HG03571 (cell line): ENCODE data around the gene SRRD.
"Not testable (repeated sequence)": the region's sequence is repeated elsewhere in the genome, so short reads cannot be mapped to it uniquely, and the experiment has no call there.

ENCODE experiments used
- ATAC-seq: cut with Tn5 transposase; IDR thresholded peaks from one replicate; pipeline ENCODE4 v1.9.1; 2021; ENCODE audit not compliant: unreplicated experiment

The SRRD gene

GRCh38 chr22:26515931-26516330 lies 32.3 kb downstream of the SRRD start:
- no peak for ATAC-seq

- ATAC-seq, result no peak
Measured at GRCh38 chr22:26516503-26516902, 32.8 kb downstream of the SRRD start.

- ATAC-seq, result no peak
Measured at GRCh38 chr22:26517429-26517828, 33.8 kb downstream of the SRRD start.

GRCh38 chr22:26522012-26522411 lies 38.3 kb downstream of the SRRD start:
- no peak for ATAC-seq

GRCh38 chr22:26522592-26522991 lies 38.9 kb downstream of the SRRD start:
- ATAC-seq, result no peak

- ATAC-seq, result no peak
Measured at GRCh38 chr22:26524870-26525269, 41.2 kb downstream of the SRRD start.

GRCh38 chr22:26525946-26526564 lies 42.4 kb downstream of the SRRD start:
- no peak for ATAC-seq

- ATAC-seq, result no peak
Measured at GRCh38 chr22:26527167-26527566, 43.5 kb downstream of the SRRD start.

GRCh38 chr22:26527574-26528465 lies 44.1 kb downstream of the SRRD start:
- no peak for ATAC-seq

- not testable (repeated sequence) for ATAC-seq
Measured at GRCh38 chr22:26528518-26528917, 44.8 kb downstream of the SRRD start.

- no peak for ATAC-seq
Measured at GRCh38 chr22:26529345-26529744, 45.7 kb downstream of the SRRD start.

- ATAC-seq, result no peak
Measured at GRCh38 chr22:26534171-26534855, 50.6 kb downstream of the SRRD start.

GRCh38 chr22:26534874-26535602 lies 51.4 kb downstream of the SRRD start:
- no peak for ATAC-seq

- ATAC-seq, result no peak
Measured at GRCh38 chr22:26535603-26535908, 51.9 kb downstream of the SRRD start.

- no peak for ATAC-seq
Measured at GRCh38 chr22:26536056-26536761, 52.5 kb downstream of the SRRD start.

- ATAC-seq, result no peak
Measured at GRCh38 chr22:26536762-26537134, 53.1 kb downstream of the SRRD start.

GRCh38 chr22:26540119-26540518 lies 56.4 kb downstream of the SRRD start:
- no peak for ATAC-seq

GRCh38 chr22:26541167-26541819 lies 57.6 kb downstream of the SRRD start:
- no peak for ATAC-seq

- no peak for ATAC-seq
Measured at GRCh38 chr22:26542831-26543230, 59.2 kb downstream of the SRRD start.
